NCI-H460 (cell line): ENCODE measurements around the gene OR8K5. TPM values are rescaled to one million over a fixed set of nuclear protein-coding genes. Genes with fewer than 3 reads are reported as not detected.
"Not testable (repeated sequence)": the region's sequence is repeated elsewhere in the genome, so short reads cannot be mapped to it uniquely, and the experiment has no call there.

Experiments
- DNase-seq: peaks from one replicate; pipeline ENCODE4 v3.0.0-alpha.2; 2016; ENCODE audit warnings: low read depth; ENCODE audit errors: extremely low read depth
- polyA plus RNA-seq: library from polyadenylated mRNA; depleted of rRNA; stranded (reverse); fragments of >200 nt; gene quantifications from 2 replicates; pipeline ENCODE4 v1.2.3, GENCODE V29; 2014; cell fraction: nucleus; rRNA removed
- total RNA-seq: library from RNA; depleted of rRNA; stranded (reverse); fragments of >200 nt; shearing (Covaris generic); gene quantifications from 2 replicates; pipeline ENCODE4 v1.2.3, GENCODE V29; 2014; rRNA removed

The OR8K5 gene
- total RNA-seq, result not detected in 2 replicates
- not detected in 2 replicates for polyA plus RNA-seq

- no peak for DNase-seq
These were observed at the start of gene OR8K5 for GRCh38 chr11:56160217-56160616. TSS of gene OR8K5 (minus strand) at chr11:56160317. CDS start at chr11:56160317, 0 bp downstream.

DNA sequence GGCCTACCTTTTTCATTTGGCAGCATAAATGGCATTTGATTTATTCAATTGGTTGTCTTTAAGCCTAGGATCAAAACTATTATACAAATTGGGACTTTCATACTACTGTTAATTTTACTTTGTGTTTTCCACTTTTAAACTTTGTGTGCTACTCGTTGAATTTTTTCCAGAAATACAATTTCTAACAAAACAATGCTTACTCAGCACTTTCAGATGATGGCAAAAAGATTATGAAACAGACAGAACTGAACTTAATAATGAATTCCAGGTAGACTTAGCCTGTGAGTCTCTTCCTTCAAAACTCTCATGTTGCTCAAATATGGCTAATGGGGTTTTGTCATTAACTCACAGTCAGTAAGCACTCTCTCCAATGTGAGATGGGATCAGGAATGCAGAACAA lies 47.7 kb upstream of the OR8K5 start:
- DNase-seq, result no peak

DNA sequence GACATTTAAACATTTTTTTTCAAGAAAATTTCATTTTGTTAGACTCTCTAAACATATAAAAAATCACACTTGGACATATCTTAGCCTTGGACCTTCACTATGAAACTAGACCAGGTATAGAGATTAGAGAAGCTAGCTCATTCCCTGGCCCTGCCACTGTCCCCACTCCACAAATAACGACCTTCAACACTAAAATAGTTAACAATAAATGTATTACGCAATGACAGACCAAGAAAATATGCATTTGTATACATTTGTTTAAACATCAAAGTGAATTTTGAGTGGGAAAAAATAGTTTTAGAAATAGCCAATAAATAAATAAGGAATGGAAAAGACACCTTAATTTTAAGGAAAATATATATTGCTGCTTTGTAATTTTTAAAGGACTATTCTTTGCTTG lies 37.2 kb upstream of the OR8K5 start:
- no peak for DNase-seq

- no peak for DNase-seq
These were observed 36.6 kb upstream of the OR8K5 start for GRCh38 chr11:56196705-56197104.

- DNase-seq, result no peak
These were observed 28.5 kb upstream of the OR8K5 start for GRCh38 chr11:56188602-56189001.

DNA sequence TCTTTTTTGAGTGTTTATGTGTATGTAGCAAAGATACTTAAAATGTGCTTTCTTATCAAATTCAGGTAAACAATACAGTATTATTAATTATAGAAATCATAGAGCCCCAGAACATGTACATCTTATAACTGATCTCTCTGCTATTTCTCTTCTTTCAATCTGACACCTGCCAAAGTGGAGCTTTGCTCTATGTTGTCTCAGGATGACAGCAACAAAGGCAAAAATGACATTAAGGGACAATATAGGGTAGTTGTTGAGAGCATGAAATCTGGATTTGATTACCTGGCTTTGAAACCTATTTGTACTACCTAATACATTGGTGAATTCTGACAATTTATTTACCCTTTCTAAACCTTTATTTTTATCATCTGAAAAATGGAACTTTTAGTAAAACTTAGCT lies 23.3 kb upstream of the OR8K5 start:
- DNase-seq, result no peak

DNA sequence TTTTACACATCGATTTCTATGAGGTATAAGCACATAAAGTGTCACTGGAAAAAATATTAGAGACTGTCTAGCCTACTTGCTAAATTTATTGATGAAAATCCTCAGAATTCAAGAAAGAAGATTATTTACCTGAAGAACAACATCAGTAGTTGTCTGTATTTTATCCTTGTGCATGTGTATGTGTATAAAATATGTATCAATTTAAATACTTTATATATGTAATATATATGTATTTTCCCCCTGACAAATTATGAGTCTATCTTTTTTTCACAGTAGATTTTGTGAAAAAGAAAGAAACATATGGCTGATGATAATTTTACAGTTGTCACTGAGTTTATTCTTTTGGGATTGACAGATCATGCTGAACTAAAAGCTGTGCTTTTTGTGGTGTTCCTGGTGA lies 16.2 kb upstream of the OR8K5 start, which contains the start of gene OR5J2:
Gene OR5J2 (plus strand): TSS at position 301 of the 400 bp plus-strand sequence. CDS start 0 bp downstream, at position 301.
- DNase-seq, result no peak

DNA sequence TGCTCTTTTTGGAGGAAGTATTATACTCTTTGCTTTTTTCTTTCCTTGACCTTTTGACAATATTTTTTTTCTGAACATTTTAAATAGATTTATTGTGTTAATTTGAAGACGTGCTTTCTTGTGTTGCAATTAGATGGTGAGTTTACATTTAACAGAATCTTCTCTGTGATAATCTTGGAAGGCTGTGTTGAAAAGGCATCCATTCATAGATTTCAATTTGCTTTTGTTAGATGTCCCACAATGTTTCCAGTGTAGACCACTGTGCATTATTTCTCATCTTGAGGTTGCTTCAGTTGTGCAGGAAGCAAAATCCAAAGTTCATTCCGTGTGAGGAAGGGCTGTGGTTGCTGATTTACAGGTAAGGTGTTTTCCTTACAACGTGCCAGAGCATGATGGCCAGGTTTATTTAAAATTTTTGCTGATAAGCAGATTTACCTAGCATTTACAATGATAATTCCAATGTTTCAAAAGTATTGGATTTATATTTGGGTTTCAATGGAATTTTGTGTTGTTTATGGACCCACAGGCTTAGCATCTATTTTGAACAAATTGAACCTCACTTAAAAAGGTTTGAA lies 12.2 kb upstream of the OR8K5 start:
- no peak for DNase-seq

GRCh38 chr11:56163804-56164203 lies 3.7 kb upstream of the OR8K5 start:
- no peak for DNase-seq

GRCh38 chr11:56152333-56152732 lies 7.8 kb downstream of the OR8K5 start:
- no peak for DNase-seq

DNA sequence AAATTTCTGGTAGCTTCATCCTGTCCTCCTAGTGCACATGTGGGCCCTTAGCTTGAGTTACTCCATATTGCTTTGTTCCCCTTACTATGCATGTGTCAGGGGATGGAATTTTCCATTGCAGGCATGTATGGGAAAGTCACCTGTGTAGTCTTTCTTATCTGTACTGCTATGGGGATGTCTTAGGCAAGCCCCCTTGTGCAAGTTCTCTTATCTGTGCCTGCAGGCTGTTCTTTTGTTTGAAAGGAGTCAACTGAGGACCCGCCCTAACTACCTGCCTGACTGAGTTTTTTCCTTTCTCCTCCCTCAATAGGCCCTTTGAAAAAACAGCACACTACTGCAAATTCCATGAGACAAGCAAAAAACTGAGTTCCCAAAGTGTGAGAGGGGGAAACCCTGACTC lies 8.7 kb downstream of the OR8K5 start:
- no peak for DNase-seq

- not testable (repeated sequence) for DNase-seq
These were observed 16.4 kb downstream of the OR8K5 start for GRCh38 chr11:56143681-56144080.

DNA sequence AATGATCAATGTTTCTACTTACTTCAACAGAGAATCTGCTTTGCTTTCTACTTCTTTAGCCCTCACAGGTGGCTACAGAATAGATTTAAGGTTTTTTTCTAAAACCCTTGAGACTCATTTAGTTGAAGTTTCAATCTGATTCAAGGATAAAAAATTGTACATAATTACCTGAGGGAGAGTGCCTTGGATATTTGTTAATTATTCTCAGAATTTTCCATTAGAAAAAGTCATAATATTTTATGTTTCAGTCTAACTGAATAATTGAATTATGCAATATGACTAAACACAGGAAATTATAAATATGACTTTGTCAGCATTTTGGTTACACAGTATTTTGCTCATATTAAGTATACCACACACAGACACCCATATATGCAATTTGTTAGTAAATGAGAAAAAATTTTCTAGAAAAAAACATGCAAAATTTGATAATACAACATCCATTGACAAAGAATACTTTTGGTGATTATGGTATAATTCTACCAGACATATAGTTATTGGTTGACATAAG lies 19.9 kb downstream of the OR8K5 start, which contains the start of gene OR8J3:
Gene OR8J3 (minus strand): TSS at position 51 of the 511 bp plus-strand sequence. CDS start 2,483 bp downstream, outside the sequence.
- no peak for DNase-seq

GRCh38 chr11:56122073-56122472 lies 38.0 kb downstream of the OR8K5 start, which contains the start of gene OR8H3:
TSS of gene OR8H3 (plus strand) at chr11:56122373. CDS start at chr11:56122373, 0 bp downstream.
- DNase-seq, result no peak

Other genes with a start within 250 kb of the OR8K5 start
- gene OR5W2, start 245.7 kb downstream of the OR8K5 start, total RNA-seq, result not detected in 2 replicates
- gene OR5I1, start 223.9 kb downstream of the OR8K5 start, total RNA-seq, result not detected in 2 replicates
- not detected in 2 replicates for gene OR10AG1, start 190.4 kb downstream of the OR8K5 start, total RNA-seq
- not detected in 2 replicates for gene OR5F1, start 165.7 kb downstream of the OR8K5 start, total RNA-seq
- not detected in 2 replicates for gene OR5AS1, start 132.7 kb downstream of the OR8K5 start, total RNA-seq
- gene OR8I2, start 67.0 kb downstream of the OR8K5 start, total RNA-seq, result not detected in 2 replicates
- gene OR8H2, start 56.6 kb downstream of the OR8K5 start, total RNA-seq, result not detected in 2 replicates
- not detected in 2 replicates for gene OR8H3, start 37.9 kb downstream of the OR8K5 start, total RNA-seq
- gene OR8J3, start 20.1 kb downstream of the OR8K5 start, total RNA-seq, result not detected in 2 replicates
- not detected in 2 replicates for gene OR5J2, start 16.3 kb upstream of the OR8K5 start, total RNA-seq
- gene OR5T2, start 73.9 kb upstream of the OR8K5 start, total RNA-seq, result not detected in 2 replicates
- gene OR5T3, start 91.9 kb upstream of the OR8K5 start, total RNA-seq, result not detected in 2 replicates
- gene OR5T1, start 113.8 kb upstream of the OR8K5 start, total RNA-seq, result not detected in 2 replicates
- gene OR8H1, start 131.9 kb upstream of the OR8K5 start, total RNA-seq, result not detected in 2 replicates
- not detected in 2 replicates for gene OR8K3, start 154.8 kb upstream of the OR8K5 start, total RNA-seq
- not detected in 2 replicates for gene OR8K1, start 185.7 kb upstream of the OR8K5 start, total RNA-seq
- gene OR8J1, start 194.0 kb upstream of the OR8K5 start, total RNA-seq, result not detected in 2 replicates
- not detected in 2 replicates for gene OR8U1, start 215.3 kb upstream of the OR8K5 start, total RNA-seq